Esophagus muscularis mucosa (tissue), 4 donors: ENCODE results near the gene LIMS3. TPM values are rescaled to one million over a fixed set of nuclear protein-coding genes. Genes with fewer than 3 reads are reported as not detected.
"Not testable (repeated sequence)": the region's sequence is repeated elsewhere in the genome, so short reads cannot be mapped to it uniquely, and the experiment has no call there.

Source experiments
- DNase-seq: peaks from one replicate; pipeline ENCODE4 v3.0.0-alpha.2; 2017; ENCODE audit errors: extremely low spot score
- H3K27ac ChIP-seq, 4 donors: fragments of 200-600 bp; sonication (generic); replicated peaks in 1 of 4; 1 replicate in 3 of 4; 2 replicates in 1 of 4; pipeline ENCODE4 v1.5.1; 2016 to 2019; ENCODE audit warnings: mild to moderate bottlenecking in 1 of 4
- H3K27me3 ChIP-seq, 4 donors: fragments of 200-600 bp; sonication (generic); one replicate each; pipeline versions ENCODE4 v1.5.1 to v1.6.0; 2016 to 2019
- H3K36me3 ChIP-seq, 4 donors: fragments of 200-600 bp; sonication (generic); one replicate each; pipeline ENCODE4 v1.5.1; 2016 to 2019
- H3K4me1 ChIP-seq, 4 donors: fragments of 200-600 bp; sonication (generic); one replicate each; pipeline ENCODE4 v1.5.1; 2016 to 2019
- H3K4me3 ChIP-seq, 4 donors: fragments of 200-600 bp; sonication (generic); 1 replicate in 2 of 4; 2 replicates in 2 of 4; pipeline ENCODE4 v1.5.1; 2016 to 2019; ENCODE audit warnings: mild to moderate bottlenecking in 4 of 4, moderate library complexity in 1 of 4
- H3K9me3 ChIP-seq, 4 donors: fragments of 200-600 bp; sonication (generic); 1 replicate in 3 of 4; 2 replicates in 1 of 4; pipeline ENCODE4 v1.5.1; 2016 to 2019
- WGBS: methylation state at CpG from one replicate; pipeline ENCODE4 v1.1.5; 2018; 5-methylcytosine and 5-hydroxymethylcytosine counted together
- intact Hi-C: fragments of 100-400 bp; cut with DNase I; formaldehyde crosslinking; loops from one replicate; pipeline ENCODE4 v1.15.1; 2023
- total RNA-seq, 4 donors: library from RNA; depleted of rRNA; stranded (reverse); fragments of >200 nt; gene quantifications; one replicate each; pipeline versions ENCODE4 v1.1.0 to v1.2.1, GENCODE V29; 2016

Gene LIMS3
- total RNA-seq, 4 donors from 2014 or later = 1.9 to 7.0 (median 3.6) TPM

DNA sequence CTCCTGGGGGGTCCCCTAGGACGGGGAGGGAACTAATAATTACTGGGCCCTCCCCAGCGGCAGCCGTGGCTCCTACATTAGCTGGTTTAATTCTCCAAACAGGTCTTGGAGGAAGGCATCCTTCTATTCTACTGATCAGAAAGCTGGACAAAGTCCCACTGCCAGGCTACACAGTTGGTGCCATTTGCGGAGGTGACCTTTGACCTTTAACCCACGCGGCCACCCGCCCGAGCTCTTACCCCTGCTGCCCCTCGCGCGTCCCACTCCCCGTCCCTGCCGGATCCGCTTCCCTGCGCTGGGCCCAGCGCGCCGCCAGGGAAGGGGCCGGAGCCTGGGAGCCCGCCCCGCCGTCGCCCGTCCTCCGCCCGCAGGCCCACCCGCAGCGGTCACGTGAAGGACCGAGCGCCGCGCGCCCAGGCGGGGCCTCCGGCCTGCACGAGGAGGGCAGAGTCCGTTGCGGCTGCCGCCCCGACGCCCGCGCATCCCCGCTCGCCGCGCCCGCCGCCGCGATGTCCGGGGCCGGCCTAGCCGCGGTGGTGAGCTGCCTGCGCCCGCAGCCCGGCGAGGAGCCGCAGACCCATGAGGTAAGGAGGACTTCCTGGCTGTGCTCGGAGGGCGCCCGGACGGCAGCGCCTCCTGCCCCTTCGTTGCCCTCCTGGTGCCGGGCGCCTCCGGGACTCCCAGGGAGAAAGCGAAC is 48.9 kb downstream of the LIMS3 start:
- H3K9me3 ChIP-seq, H3K27me3 ChIP-seq, DNase-seq, H3K27ac ChIP-seq, intact Hi-C loops, H3K4me3 ChIP-seq, H3K36me3 ChIP-seq, H3K4me1 ChIP-seq: not testable (repeated sequence)
- no CpG with 5 or more reads among the region's 71 CpGs for WGBS

DNA sequence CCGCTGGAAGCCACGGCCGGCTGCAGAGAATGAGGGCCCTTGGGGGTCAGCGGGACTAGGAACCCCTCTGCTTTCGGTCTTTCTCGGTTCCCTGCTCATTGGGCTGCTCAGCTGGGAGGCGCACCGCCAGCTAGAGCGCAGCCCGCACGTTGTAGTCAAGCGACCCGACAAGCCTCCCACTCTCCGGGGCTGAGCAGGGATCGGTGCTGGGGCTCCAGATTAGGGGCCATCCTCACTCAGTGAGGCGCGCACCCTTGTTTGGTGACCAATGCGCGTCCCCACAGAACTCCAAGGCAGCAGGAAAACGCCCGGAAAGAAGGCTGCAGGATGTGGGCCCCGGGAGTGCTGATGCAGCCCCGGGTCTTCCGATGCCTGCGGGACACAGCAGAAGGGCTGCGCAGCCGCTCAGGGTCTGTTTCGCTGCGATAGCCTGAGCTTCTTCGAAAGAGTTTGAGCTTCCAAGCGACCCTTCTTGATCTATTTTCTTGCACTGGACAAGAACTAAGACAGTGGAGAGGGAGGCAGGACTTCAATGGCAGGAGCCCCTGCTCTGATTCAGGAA is 49.6 kb downstream of the LIMS3 start:
- DNase-seq, intact Hi-C loops, H3K4me1 ChIP-seq, H3K36me3 ChIP-seq, H3K27ac ChIP-seq, H3K27me3 ChIP-seq, H3K4me3 ChIP-seq, H3K9me3 ChIP-seq: not testable (repeated sequence)
- WGBS = no CpG with 5 or more reads among the region's 31 CpGs

DNA sequence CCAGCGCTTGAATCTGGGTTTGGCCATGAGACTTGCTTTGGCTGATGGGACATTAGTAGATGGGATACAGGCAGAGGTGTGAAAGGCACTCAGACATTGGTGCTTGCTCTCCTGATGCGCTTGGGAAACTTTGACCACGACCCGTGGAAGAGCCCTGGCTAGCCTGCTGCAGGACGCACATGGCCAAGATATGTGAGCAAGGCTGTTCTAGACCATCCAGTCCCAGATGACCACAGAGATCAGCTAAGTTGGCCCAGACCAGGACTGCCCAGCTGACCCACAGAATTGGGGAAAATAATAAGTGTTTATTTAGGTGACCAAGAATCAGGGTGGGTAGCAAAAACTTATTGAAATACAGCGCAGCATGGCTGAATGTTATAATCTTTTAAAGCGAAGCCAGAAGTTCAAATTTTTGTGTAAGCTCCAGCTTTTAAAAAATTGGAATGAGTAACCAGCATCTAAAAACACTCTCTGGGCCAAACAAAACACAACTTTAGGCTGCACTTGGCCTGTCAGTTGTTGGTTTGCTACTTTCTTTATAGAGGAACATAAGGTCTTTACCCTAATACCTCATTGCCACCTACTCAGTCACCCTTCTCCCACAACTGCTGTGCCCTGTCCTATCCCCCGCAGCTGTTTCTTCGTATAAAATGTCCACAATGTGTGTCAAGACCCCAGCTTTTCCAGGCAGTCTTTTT is 51.8 kb downstream of the LIMS3 start:
- H3K36me3 ChIP-seq, intact Hi-C loops, DNase-seq, H3K4me3 ChIP-seq, H3K27me3 ChIP-seq, H3K9me3 ChIP-seq, H3K27ac ChIP-seq, H3K4me1 ChIP-seq: not testable (repeated sequence)
- no CpG with 5 or more reads among the region's 9 CpGs for WGBS

DNA sequence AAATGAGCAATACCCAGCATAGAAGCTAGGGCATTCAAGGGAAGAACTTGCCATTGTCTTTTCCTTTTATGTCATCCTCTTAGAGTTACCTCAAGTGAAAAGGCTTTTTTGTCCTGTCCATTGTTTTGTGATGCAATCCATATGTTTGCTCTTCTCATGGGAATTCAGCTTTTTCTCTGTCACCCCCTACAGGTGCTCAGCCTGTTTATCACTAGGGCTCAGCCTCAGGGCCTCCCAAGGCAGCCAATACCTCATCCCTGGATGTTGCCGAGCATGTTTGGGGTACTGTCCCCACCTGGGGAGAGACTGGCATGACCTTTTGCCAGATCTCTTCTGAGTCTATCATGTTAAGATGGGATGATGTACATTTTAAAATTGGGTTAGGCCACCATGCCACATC is 65.5 kb downstream of the LIMS3 start:
- no CpG with 5 or more reads among the region's 1 CpG for WGBS
- H3K9me3 ChIP-seq = not testable (repeated sequence)

DNA sequence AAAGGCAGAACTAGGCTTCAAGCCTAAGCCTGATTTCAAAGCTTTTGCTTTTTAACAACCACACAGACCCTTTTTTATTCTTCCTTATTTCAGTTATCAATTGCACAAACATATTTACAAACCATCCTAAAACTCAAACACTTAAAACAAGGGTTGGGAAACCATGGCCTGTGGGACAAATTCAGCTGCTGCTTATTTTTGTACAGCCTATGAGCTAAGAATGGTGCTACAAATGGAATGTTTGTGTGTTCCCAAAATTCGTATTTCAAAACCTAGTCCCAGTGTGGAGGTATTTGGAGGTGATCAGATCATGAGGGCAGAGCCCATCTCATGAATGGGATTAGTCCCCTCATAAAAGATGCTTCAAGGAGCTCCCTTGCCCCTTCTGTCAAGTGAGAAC is 67.0 kb downstream of the LIMS3 start:
- DNase-seq, H3K27ac ChIP-seq, H3K9me3 ChIP-seq, H3K36me3 ChIP-seq, H3K27me3 ChIP-seq, intact Hi-C loops, H3K4me1 ChIP-seq, H3K4me3 ChIP-seq: not testable (repeated sequence)
- no CpG with 5 or more reads among the region's 1 CpG for WGBS

More for the DNA sequence above, 65.5 kb downstream of the LIMS3 start:
- H3K36me3 ChIP-seq, intact Hi-C loops, H3K4me3 ChIP-seq, H3K4me1 ChIP-seq, DNase-seq, H3K27ac ChIP-seq, H3K27me3 ChIP-seq: not testable (repeated sequence)

DNA sequence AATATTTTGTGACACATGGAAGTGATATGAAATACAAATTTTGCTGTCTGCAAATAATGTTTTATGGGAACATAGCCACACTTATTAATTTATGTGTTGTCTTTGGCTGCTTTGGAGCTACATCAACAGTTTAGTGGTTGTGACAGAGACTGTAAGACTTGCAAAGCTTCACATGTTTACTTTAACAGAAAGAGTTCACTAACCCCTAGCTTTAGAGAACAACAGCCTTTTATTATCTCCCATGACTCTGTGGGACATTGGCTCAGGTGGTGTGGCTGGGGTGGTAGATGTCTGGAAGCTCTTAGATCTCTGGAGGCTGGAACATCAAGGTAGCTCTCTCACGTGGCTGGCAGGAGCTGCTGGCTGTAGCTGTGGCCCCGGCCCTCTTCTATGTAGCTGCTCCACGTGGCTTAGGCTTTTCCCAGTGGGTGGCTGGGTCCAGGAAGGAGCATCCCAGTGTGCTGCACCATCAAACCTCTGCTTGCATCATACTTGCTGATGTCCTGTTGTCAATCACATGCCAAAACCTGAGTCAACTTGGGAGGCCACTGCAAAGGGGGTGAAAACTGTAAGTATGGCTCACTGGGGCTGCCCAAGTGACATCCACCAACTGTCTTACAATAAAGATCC is 67.7 kb downstream of the LIMS3 start:
- WGBS = no CpG with 5 or more reads among the region's 3 CpGs
- H3K4me1 ChIP-seq, intact Hi-C loops, H3K4me3 ChIP-seq, H3K27ac ChIP-seq, DNase-seq, H3K9me3 ChIP-seq, H3K27me3 ChIP-seq, H3K36me3 ChIP-seq: not testable (repeated sequence)

DNA sequence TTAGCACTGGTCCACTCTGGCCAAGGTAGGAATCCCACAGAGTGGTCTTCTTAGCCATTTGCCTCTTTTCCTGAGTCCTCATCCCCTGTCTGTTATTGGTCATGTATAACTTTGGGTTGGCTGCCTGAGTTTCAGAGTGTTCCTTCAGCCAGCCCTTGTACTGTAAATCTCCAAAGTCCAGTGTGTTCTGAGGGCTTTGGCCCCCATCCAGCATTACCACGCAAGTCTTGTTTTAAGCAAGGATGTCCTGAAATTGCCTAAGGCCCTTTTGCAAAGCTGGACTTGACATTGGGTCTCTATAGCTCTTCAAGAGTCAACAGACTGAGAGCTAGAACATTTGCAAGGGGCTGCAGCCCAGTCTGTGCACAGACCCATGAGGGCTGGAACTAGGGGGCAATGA is 68.4 kb downstream of the LIMS3 start:
- no CpG with 5 or more reads among the region's 1 CpG for WGBS
- H3K36me3 ChIP-seq, DNase-seq, intact Hi-C loops, H3K4me1 ChIP-seq, H3K27ac ChIP-seq, H3K4me3 ChIP-seq, H3K27me3 ChIP-seq, H3K9me3 ChIP-seq: not testable (repeated sequence)

DNA sequence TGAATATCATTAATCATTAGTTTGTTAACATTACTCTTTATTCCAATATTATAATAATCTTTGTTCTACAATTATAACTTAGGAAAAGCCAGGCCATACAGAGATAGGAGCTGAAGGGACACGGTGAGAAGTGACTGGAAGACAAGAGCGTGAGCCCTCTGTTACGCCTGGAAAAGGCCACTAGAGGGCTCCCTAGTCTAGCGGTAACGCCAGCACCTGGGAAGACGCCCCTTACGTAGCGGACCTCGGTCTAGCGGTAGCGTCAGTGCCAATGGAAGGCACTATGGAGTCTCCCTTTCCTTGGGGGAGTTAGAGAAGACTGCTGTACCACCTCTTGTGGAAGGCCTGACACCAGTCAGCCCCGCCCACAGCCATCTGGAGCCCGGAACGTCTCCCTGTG is 71.4 kb downstream of the LIMS3 start:
- H3K27ac ChIP-seq, DNase-seq, H3K27me3 ChIP-seq, H3K4me1 ChIP-seq, H3K36me3 ChIP-seq, H3K4me3 ChIP-seq, intact Hi-C loops, H3K9me3 ChIP-seq: not testable (repeated sequence)
- no CpG with 5 or more reads among the region's 14 CpGs for WGBS

DNA sequence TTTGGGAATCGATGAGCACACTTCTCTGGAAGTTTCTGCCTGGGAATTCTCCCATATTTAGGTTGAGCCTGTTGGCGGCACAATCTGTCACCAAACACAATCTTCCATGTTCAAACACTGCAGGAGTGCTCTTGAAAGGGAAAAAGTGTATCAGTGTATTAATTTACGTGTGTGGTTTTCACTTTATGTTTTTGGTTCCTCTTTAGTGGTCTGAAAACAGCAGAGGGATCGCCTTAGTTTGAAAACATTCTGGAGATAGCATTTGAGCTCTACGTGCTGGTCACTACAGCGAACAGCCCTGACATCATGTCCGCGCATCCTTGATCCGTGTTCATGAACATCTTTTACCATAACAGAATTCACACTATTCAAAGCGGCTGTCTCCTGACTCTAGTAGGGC is 73.2 kb downstream of the LIMS3 start:
- DNase-seq, H3K27me3 ChIP-seq, H3K36me3 ChIP-seq, H3K4me3 ChIP-seq, intact Hi-C loops, H3K9me3 ChIP-seq, H3K4me1 ChIP-seq, H3K27ac ChIP-seq: not testable (repeated sequence)
- no CpG with 5 or more reads among the region's 10 CpGs for WGBS

Other genes starting within 250 kb of the LIMS3 start
- gene RGPD5, start 104.4 kb upstream of the LIMS3 start, total RNA-seq = 10 to 100 TPM; 15.2 to 22.5 (median 16.9) TPM
- 10 to 100 TPM in 3 of 4 donors, 1 to 10 TPM in 1; 5.0 to 20.4 (median 18.1) TPM for gene MALL, start 217.1 kb downstream of the LIMS3 start, total RNA-seq